ENCODE measurements around the gene WSB1.

GRCh38 chr17:27295945-27296344 is 2.0 kb downstream of the WSB1 start:
- no peak for TF ChIP-seq CTCF (IDR thresholded peaks at IDR 0.05)
- TF ChIP-seq POLR2AphosphoS5 (IDR thresholded peaks at IDR 0.05), result no peak

All from stomach (tissue), 4 donors.